Parathyroid adenoma (tissue), 2 donors: Measurements from ENCODE around the gene AFDN.

Experiments
- H2AFZ ChIP-seq: fragments of 300-600 bp; sonication (generic); one replicate; pipeline ENCODE4 v1.7.0; 2017; ENCODE audit warnings: antibody characterized with exemption, mild to moderate bottlenecking
- H3K27ac ChIP-seq: fragments of 300-600 bp; sonication (generic); one replicate; pipeline ENCODE4 v1.7.0; 2017
- H3K27me3 ChIP-seq: fragments of 300-600 bp; sonication (generic); one replicate; pipeline ENCODE4 v1.7.0; 2017; ENCODE audit warnings: low read length; ENCODE audit not compliant: control insufficient read depth, insufficient read depth
- H3K36me3 ChIP-seq: fragments of 300-600 bp; sonication (generic); one replicate; pipeline ENCODE4 v1.7.0; 2017; ENCODE audit warnings: low read length; ENCODE audit not compliant: control insufficient read depth, insufficient read depth
- H3K4me1 ChIP-seq: fragments of 300-600 bp; sonication (generic); one replicate; pipeline ENCODE4 v1.7.0; 2017; ENCODE audit warnings: control low read depth
- H3K4me2 ChIP-seq: fragments of 300-600 bp; sonication (generic); one replicate; pipeline ENCODE4 v1.7.0; 2017; ENCODE audit warnings: low read length
- H3K4me3 ChIP-seq: fragments of 300-600 bp; sonication (generic); one replicate; pipeline ENCODE4 v1.7.0; 2017; ENCODE audit warnings: low read depth, low read length
- H3K79me2 ChIP-seq: fragments of 300-600 bp; sonication (generic); one replicate; pipeline ENCODE4 v1.7.0; 2017; ENCODE audit warnings: control low read depth
- H3K9ac ChIP-seq: fragments of 300-600 bp; sonication (generic); one replicate; pipeline ENCODE4 v1.7.0; 2017; ENCODE audit warnings: mild to moderate bottlenecking
- H3K9me3 ChIP-seq: fragments of 300-600 bp; sonication (generic); one replicate; pipeline ENCODE4 v1.7.0; 2017; ENCODE audit warnings: low read length; ENCODE audit not compliant: control insufficient read depth
- CTCF ChIP-seq: fragments of 300-600 bp; sonication (generic); IDR thresholded peaks from one replicate; pipeline ENCODE4 v1.7.0; 2017; ENCODE audit warnings: antibody characterized with exemption, mild to moderate bottlenecking
- donor health status: primary hyperparathyroidism.

AFDN gene

GRCh38 chr6:167840526-167841179 is 13.9 kb downstream of the AFDN start:
- no peaks in the 10 kb centered on the region for H3K36me3 ChIP-seq
- H3K9ac ChIP-seq, result no peak overlapping the region
- H3K9me3 ChIP-seq, result no peaks in the 10 kb centered on the region
- H3K27ac ChIP-seq, result no peak overlapping the region
- no peak overlapping the region for H2AFZ ChIP-seq
- TF ChIP-seq CTCF, result no peak
- H3K27me3 ChIP-seq, result no peaks in the 10 kb centered on the region
- peaks cover 3% of the 10 kb centered on the region for H3K4me1 ChIP-seq
- H3K4me2 ChIP-seq, result no peak overlapping the region
- H3K79me2 ChIP-seq, result peaks cover 34% of the 10 kb centered on the region
- H3K4me3 ChIP-seq, result no peak overlapping the region

- Histone ChIP-seq H3K36me3 (no peaks in the 10 kb centered on the region), H3K4me1 (peaks cover 3% of the 10 kb centered on the region), H3K27ac (no peak overlapping the region), H3K4me2 (no peak overlapping the region), H2AFZ (no peak overlapping the region), H3K27me3 (no peaks in the 10 kb centered on the region), H3K9me3 (no peaks in the 10 kb centered on the region), H3K79me2 (peaks cover 37% of the 10 kb centered on the region), H3K4me3 (no peak overlapping the region), H3K9ac (no peak overlapping the region)
- TF ChIP-seq CTCF, result no peak
Observed at GRCh38 chr6:167841981-167842380, 15.3 kb downstream of the AFDN start.

GRCh38 chr6:167842457-167842856 is 15.7 kb downstream of the AFDN start:
- Histone ChIP-seq H3K79me2 (peaks cover 40% of the 10 kb centered on the region), H2AFZ (no peak overlapping the region)
- no peak for TF ChIP-seq CTCF

GRCh38 chr6:167843023-167843422 is 16.3 kb downstream of the AFDN start:
- H3K27ac ChIP-seq, result no peak overlapping the region
- no peak for TF ChIP-seq CTCF
- no peak overlapping the region for H3K4me2 ChIP-seq
- H3K4me3 ChIP-seq, result no peak overlapping the region
- peaks cover 44% of the 10 kb centered on the region for H3K79me2 ChIP-seq
- H3K27me3 ChIP-seq, result no peaks in the 10 kb centered on the region
- no peaks in the 10 kb centered on the region for H3K36me3 ChIP-seq
- H2AFZ ChIP-seq, result no peak overlapping the region
- H3K4me1 ChIP-seq, result peaks cover 3% of the 10 kb centered on the region
- H3K9me3 ChIP-seq, result no peaks in the 10 kb centered on the region
- no peak overlapping the region for H3K9ac ChIP-seq

More at GRCh38 chr6:167842457-167842856, 15.7 kb downstream of the AFDN start:
- H3K9ac ChIP-seq, result no peak overlapping the region
- no peaks in the 10 kb centered on the region for H3K27me3 ChIP-seq
- H3K4me2 ChIP-seq, result no peak overlapping the region
- H3K4me3 ChIP-seq, result no peak overlapping the region
- no peak overlapping the region for H3K27ac ChIP-seq
- no peaks in the 10 kb centered on the region for H3K36me3 ChIP-seq
- no peaks in the 10 kb centered on the region for H3K9me3 ChIP-seq
- peaks cover 3% of the 10 kb centered on the region for H3K4me1 ChIP-seq

GRCh38 chr6:167845856-167846255 is 19.1 kb downstream of the AFDN start:
- Histone ChIP-seq H3K4me1 (peaks cover 9% of the 10 kb centered on the region), H3K9me3 (no peaks in the 10 kb centered on the region), H3K27ac (no peak overlapping the region), H3K4me2 (no peak overlapping the region), H3K9ac (no peak overlapping the region), H3K4me3 (no peak overlapping the region), H3K79me2 (peaks cover 31% of the 10 kb centered on the region), H2AFZ (no peak overlapping the region), H3K27me3 (no peaks in the 10 kb centered on the region), H3K36me3 (no peaks in the 10 kb centered on the region)
- no peak for TF ChIP-seq CTCF
